Hepatocyte (in vitro differentiated cells): ENCODE data around the gene CDH6.

Source experiments
- EZH2 ChIP-seq: fragments of 200-600 bp; sonication (generic); IDR thresholded peaks from 2 replicates; pipeline ENCODE4 v1.6.1; 2016; ENCODE audit warnings: antibody characterized with exemption, mild to moderate bottlenecking, borderline replicate concordance
- EZH2phosphoT487 ChIP-seq: fragments of 200-600 bp; sonication (generic); IDR thresholded peaks from one replicate; pipeline ENCODE4 v1.6.1; 2018; ENCODE audit warnings: antibody characterized with exemption, mild to moderate bottlenecking, low read depth, moderate library complexity; ENCODE audit not compliant: unreplicated experiment, severe bottlenecking
- TF ChIP-seq, protein P1 (sequence below): fragments of 200-600 bp; sonication (generic); IDR thresholded peaks from 2 replicates; pipeline ENCODE4 v1.5.1; 2016; ENCODE audit warnings: antibody characterized with exemption, mild to moderate bottlenecking; ENCODE audit not compliant: poor library complexity

DNA sequence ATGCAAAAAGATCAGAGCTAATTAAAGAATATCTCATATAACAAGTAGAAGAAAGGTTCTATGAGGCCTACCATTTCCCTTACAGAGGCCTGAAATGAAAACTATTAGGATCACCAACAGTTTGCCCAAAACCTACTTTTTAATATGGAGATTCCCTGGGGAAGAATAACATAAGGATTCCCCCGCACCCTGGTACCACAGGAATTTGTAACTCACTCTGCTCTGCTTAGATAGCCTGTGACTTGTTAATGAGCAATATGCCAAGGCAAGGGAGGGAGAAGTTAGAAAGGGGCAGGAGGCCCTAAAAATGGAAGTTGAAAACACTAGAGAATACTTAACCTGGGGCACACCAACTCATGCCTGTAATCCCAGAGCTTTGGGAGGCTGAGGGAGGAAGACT is 107.0 kb downstream of the CDH6 start:
- TF ChIP-seq, protein P1, sequence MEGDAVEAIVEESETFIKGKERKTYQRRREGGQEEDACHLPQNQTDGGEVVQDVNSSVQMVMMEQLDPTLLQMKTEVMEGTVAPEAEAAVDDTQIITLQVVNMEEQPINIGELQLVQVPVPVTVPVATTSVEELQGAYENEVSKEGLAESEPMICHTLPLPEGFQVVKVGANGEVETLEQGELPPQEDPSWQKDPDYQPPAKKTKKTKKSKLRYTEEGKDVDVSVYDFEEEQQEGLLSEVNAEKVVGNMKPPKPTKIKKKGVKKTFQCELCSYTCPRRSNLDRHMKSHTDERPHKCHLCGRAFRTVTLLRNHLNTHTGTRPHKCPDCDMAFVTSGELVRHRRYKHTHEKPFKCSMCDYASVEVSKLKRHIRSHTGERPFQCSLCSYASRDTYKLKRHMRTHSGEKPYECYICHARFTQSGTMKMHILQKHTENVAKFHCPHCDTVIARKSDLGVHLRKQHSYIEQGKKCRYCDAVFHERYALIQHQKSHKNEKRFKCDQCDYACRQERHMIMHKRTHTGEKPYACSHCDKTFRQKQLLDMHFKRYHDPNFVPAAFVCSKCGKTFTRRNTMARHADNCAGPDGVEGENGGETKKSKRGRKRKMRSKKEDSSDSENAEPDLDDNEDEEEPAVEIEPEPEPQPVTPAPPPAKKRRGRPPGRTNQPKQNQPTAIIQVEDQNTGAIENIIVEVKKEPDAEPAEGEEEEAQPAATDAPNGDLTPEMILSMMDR, result no peak
- TF ChIP-seq EZH2, result no peak
- no peak for TF ChIP-seq EZH2phosphoT487
